HG03432 (cell line): Measurements from ENCODE around the gene FIGN.
A peak's percentile ranks its signal among the peaks of the same experiment; 100 is the strongest.

ENCODE experiments used
- ATAC-seq: cut with Tn5 transposase; IDR thresholded peaks from one replicate; pipeline ENCODE4 v1.9.1; 2021; ENCODE audit warnings: mild to moderate bottlenecking, moderate library complexity; ENCODE audit not compliant: unreplicated experiment

The FIGN gene

DNA sequence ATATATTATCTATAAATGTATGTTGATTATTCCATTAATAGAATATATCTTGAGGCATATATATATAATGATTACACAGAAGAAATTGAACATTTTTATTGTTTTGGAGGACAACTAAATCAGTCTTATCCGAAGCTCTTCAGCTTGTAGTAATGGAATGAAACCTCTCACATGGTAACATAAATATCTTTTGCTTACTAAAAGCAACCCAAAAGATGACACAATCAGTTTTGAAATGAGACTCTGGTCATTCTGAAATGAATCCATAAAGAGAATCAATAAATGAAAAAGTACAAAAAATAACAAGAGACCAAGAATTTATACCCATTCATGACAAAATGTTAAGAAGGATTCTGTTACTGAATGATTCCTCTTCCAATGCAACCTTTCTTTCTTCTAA lies 110.2 kb downstream of the FIGN start:
- no peak for ATAC-seq

DNA sequence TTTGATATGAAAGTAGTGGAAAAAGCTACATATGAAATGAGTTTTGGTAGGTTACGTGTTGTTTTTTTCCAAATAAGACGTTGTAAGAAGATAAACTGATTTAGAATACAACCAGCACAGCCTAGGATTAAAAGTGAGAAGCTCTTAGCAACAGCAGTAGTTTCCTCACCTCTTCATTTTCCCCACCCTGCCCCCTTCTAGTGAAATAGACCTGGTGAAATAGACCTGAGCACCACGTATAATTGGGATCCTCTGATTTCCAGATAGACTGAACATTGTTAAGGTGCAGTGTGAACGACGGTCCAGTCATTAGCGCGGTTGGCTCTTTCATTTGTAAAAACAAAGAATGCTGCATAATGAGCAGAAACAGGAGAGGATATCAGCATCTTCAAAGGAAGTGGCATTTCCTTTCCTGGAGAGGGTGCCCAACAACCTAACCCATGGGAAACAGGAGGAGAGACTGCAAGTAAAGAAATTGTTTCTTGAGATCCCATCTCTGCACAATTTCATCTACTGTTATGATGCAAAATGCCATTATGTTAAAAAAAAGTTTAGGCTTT lies 114.3 kb downstream of the FIGN start:
- no peak for ATAC-seq

DNA sequence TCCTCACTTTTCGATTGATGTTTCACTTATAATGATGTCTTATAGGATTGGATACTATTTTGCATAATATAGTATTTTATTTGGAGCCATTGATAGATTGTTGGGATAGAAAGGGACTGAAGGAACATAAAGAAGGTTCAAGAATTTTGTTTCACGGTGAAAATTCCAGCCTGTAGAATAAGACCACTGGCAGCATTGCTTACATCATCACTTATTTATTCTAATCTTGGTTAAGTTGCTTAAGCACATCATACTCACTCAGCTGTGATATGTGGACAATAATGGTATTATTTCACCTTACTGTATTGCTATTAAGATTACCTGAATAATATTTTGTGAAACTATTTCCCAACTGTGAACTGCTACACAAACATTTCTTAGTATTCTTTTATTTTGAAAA lies 118.3 kb downstream of the FIGN start:
- ATAC-seq: no peak

DNA sequence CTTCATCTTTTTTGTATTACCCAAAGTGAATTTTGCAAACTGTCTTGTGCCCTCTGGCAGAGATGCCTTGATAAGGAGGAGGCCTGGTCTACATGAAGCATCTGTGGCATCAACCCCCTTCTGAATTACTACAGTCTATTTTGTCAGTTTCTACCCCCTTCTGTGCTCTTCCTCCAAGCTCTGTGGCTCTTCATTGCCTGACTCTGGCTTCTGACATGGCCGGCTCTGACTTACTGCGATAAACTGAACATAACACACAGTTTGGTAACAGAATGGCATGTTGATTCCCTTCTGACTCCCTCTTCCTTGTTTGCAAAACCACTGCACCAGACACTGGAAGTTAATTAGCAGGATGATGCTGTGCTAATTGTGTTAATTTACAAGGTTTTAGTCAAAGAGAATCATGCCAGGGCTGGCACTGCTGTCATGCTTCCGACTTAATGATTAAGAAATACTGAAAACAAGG lies 122.5 kb downstream of the FIGN start:
- no peak for ATAC-seq

DNA sequence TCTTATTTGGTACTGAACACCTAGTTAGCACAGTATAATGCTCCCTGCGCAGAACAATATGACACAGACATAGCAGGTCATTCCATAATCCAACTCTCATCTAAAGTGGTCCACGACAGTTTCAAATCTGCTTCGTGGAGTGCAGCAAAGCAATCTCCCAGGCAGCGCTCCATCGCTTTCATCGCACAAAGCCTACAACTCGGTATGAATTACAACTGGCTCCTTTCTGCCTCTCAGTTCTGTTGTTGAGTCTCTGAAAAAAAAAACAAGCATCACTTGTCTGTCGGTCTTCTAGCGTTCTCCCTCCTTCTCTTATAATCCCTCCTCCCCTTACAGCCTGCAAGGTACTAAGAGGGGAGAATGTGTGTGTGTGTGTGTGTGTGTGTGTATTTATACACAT lies 123.5 kb downstream of the FIGN start:
- ATAC-seq: no peak

DNA sequence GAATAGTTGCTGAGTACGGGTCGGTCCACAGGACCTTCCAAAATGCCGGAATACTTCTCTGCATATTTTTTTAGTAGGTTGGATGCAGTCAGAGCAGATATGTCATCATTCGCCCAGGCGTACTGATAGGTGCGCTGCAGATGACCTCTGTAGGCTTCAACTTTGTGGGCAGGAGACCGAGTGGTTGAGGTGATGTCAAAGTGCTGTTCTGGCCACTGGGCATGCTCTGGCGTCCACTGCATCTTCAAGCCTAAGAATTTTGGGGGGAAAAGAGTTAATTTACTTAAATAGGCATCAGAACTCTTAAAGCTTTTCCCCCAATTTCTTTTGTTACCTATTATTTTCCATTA lies 124.3 kb downstream of the FIGN start:
- peak; percentile 4 for ATAC-seq

DNA sequence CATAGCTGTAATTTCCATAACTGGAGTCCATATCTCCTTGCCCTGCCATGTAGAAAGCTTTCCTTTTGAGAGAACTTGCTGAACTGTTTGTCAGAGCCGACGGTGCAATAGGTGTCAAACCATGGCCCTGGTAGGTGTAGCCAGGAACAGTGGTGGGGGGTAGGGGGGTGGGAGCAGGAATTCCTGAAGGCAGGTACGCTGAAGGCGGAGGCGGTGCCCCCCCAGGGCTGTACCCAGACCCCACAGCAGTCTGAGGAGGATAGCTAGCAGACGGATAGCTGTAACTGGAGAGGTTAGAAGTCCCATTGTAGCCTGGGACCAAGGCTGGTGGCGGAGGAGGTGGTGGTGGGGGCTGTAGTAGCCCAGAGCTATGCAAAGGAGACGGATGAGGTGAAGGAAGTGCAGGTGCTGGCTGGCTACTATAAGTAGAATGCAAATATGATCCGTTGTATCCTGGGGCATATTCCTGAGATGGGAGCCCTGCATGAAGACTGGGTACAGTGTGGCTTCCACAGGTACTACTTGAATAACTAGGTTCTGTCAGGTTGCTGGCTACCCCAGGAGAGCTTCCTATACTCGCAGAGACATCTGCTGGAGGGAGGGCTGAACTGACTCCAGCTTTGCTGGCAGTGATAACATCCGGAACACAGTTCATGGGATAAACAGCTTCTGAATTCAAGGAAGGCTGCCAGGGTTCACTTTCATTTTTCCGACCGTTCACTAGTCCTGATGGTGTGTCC lies 124.8 kb downstream of the FIGN start:
- ATAC-seq: peak; percentile 60

DNA sequence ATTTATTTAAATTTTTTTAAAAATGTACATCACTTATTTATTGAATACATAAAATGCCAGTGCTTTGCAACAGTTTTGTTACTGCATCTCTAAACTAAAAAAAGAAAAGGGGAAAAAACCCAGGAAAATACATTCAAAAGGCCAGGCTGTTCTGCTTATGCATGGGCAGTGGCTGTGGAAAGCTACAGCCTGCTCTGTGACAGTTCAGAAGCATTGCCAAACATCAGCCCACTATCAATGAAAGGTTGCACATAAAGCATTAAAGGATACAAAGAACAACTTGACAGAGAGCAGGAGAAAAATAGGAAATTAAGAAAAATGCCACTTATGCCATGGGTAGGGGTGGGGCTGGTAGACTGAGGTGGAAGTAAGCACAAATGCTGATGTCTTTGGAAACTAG lies 128.2 kb downstream of the FIGN start:
- ATAC-seq: no peak

DNA sequence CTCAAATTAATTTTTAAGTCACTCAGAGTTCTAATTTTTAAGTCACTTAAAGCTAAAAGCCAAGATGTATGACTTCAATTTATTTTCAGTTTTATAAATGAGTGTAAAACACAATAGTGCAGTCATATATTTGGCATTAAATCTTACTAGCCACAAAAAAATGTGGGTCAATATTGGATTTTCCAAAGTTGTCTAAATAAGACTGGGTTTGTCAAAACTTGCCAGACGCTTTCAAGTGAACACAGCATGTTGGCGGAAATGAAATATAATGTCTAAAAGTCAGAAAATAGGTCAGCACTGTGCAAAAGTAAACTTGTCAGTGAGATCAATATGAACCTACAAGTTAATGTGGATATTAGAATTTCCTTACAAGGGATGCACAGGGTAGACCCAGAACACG lies 128.9 kb downstream of the FIGN start:
- ATAC-seq: no peak

DNA sequence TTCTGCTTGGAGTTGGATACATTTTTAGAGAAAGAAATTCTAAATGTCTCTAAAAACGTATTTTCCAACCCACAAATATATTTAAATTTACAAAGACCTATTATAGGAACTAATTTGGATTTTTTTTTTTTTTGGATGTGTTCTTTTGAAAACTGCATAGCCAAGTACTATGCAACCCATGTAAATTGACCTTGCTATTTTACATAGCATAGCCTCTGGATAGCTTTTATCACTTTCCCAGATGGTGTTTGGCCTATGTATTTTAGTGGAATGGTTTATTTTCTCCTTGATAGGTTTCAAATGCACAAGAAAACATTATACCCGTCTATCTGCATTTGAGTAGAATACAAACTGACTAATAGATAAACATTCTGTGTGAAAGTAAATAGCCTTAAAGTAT lies 130.0 kb downstream of the FIGN start:
- no peak for ATAC-seq

DNA sequence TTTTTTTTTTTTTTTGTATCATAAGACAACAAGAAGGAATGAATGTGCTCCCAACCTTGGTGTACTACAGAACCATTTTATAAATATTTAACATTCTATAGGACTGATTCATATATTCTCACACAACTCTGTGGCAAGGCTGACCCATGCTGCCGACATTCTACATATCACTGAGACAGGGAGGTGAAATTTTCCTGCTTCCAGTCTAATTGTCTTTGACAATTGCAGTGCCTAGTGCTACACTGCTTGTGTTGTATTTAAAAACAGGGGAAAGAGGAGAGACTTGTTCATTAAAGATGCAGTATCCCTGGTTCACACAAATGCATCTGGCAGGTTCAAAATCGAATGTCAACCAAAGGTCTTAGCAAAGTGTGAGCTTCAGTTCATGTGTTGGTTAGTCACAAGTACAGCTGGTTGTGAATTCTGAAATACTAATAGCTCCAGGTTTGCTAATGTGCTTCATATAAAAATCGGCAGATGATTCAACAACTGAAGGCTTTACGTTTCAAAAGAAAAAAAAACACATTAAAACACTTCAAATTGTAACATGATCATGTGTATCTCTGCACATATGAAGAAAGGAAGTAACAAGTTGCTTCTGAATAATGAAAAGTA lies 130.8 kb downstream of the FIGN start:
- ATAC-seq: no peak

DNA sequence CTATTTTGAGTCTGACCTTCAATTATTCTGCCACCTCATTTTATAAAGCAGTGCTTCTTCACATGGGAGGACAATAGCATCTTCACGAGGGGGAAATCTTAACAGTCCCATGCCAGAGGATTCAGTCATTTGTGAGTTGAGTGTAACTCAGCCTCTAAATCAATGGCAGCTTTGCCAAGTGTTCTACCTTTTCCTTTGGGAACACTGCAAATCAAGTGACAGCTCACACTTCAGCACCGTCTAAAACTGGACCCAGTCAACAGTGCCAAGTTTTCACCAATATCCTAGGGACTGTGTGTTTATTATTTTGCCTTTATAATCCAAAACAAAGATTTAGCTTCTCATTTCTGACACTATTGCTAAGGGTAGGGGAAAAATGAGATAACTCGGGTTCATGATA lies 133.6 kb downstream of the FIGN start:
- ATAC-seq: no peak

DNA sequence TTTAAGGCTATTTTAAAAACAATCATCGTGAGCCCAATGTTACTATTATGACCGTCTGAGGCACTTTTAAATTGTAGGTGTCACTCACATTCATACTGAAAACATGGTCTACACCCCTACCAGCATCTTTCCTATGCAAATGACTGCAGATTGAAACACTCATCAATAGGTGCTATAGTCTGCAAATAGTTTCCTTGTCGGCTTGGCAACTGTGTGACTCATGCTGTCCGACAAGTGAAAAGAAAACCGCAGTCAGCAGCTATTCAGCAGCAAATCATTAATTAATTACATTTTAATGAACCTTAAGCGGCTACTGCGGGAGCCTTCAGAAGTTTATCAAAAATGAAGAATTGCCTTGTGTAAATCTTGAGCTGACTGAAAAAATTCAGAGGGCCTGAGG lies 134.4 kb downstream of the FIGN start:
- no peak for ATAC-seq

DNA sequence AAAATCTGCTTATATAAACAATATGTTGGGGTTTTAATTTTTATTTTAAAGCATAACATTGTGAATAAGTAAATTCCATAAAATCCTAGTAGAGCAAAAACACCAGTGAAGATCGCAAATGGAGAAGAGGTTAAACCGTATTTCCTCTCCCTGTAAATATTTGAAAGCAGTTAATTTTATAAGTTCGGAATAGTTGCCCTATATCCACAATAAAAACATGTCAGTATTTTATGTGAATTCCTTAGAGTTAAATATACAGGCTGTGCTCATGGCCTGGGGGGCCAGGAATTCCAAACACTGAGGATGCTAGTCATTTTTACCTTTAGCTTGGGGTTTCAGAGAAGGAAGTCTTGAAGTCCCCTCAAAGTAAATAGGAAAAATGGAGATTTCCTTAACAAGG lies 135.0 kb downstream of the FIGN start:
- no peak for ATAC-seq

DNA sequence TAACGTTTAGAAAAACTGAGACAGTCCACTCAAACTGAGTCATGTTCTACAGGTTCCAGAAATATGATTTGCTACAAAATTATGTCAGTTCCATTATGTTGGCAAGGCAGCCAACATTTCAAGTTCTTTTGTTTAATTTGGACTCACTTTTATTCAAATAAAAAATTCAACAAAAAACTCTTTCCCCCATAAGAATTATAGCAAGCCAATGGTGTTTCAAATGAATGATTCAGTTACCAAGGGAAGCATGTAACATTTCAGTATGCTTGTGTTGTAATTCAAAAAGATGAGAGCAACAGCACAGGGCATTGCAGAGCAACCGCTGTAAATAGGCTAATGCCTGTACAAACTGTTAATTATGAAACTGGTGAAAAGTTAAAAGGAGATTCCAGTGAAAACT lies 140.8 kb downstream of the FIGN start:
- ATAC-seq: no peak

DNA sequence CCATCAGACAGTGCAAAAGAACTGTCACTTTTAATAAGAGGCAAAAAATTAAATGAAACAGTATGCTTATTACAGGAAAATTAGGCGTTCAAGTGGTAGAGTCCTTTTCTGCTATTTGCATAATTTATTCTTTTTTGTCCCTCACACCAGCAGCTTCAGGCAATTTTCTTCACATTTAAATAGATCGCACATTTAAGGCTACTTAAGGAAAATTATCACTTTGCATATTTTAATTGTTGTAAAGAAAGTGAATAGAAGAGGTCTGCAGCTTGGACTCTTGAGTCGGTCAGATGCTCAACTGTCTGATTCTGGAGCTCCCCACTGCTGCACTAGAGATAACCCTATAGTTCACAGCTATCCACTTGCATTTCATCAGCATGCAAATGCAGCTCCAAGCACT lies 141.3 kb downstream of the FIGN start:
- ATAC-seq: no peak

DNA sequence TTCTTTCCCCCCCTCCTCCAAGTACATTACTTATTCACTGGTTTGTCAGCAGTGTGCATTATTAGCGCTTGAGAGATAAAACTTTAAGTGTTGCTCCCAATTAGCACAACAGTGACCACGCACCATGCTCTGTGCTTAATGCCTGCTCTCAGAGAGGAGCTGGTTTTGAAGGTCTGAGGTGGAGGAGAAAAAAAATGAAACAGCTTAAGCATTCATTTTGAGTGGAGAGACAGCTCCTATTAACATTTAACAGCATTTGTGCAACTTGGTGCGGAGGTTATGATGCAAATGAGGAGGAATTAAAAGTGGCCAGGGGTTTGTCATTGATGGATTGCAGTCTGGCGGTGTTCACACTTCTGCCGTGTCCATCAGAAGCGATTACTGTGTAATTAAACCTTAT lies 141.8 kb downstream of the FIGN start:
- ATAC-seq: no peak

DNA sequence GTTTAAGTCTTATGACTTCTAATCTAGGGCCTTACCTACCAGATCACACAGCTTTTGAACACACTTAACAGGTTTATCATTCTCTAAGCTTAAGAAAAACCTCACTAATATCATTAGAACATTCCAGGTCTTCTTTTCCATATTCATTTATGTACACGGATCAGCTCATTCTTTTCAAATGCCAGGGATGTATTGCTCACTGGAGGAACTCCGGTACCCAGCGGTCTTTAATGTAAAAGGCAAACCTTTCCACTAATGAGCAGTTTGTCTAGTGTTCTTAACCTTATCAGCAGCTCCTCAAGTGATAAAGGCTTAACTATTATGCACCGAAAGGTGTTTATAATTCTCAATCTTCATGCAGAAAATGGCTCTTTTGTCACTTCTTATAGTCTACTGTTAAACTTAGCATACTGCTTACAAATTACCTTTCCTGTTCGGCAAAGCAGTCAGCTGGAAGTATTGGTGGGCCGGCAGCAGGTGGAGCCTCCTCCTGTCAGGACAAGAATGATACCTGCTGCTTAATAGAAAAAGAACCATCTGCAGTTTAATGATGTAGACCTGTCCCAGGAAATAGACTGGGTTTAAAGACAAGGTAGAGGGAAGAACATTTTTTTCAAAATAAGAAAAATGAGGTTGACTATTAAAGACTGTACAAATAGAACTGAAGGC lies 142.7 kb downstream of the FIGN start:
- ATAC-seq: no peak

DNA sequence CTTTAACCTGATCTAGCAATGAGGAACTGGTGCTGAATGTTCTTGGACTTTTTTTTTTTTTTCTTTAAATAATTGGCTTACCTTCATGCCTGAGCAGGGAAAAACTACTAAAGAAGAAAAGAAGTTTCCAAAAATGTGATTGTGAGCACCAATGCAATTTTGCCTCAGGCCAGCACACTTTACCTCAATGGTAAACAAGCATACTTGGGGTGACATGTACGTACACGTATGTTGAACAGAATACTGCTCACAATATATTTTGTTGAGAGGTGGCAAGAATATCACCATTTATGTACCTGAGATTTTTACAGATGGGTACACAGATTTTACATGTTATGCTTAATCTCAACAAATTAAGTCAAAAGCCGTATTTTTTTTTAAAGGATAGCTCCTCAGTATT lies 144.3 kb downstream of the FIGN start:
- ATAC-seq: no peak

DNA sequence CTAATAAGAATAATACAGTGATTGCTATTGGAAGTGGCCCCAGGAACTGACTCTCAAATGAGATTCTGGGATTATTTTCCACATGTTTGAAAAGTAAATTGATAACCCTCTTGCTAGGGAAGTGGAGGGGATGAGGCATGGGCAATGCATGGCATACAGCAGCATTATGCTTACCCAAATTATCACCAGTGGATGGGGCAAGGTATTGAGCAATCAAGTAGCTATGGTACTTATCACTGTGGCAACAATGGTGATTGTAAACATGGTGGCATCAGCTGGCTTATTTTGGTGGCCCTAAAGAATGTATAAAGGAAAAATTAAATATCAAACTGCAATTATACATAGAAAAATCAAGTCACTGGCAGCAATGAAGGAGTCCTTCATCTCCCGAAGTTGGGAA lies 155.1 kb downstream of the FIGN start:
- ATAC-seq: no peak

DNA sequence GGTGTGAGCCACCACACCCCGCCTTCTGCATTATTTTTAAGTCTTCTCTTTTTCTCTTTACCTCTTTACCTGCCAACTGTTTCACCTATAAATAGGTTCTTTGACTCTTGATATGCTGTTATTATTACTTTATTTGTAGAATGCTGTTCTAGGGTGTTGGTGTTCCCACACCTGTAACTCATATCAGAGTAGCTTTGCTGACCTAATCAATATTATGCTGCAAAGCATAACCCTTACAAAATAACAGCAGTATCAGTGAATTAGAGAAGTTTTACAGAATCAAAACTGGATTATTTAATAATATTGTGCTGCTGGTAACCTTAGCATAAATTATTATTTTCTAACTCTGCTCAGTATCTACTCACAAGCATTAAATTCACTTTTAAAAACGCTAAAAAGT lies 161.5 kb downstream of the FIGN start:
- no peak for ATAC-seq

DNA sequence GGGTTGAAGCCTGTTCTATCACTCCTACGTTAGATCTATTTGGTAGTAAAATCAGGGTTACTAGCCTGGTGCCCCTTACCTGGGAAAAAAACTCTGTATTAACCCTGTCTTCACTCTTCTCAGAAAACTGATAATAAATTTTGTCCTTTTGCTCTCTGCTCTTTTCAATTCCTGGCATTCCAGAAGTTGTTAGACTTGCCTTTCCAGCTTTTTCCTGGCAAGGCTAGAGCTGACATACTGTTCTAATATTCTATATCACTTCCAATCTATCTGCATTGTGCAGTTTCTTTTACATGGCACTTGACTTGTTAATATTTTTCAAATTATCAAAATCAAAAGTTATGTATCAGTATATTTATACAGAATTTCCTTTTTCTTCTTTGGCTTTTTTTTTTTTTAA lies 162.2 kb downstream of the FIGN start:
- ATAC-seq: no peak
